SW 1271 (cell line): ENCODE results near the gene SORBS1.
A peak's percentile ranks its signal among the peaks of the same experiment; 100 is the strongest.
"Not testable (repeated sequence)": the region's sequence is repeated elsewhere in the genome, so short reads cannot be mapped to it uniquely, and the experiment has no call there.

Experiments
- DNase-seq, 2 experiments: peaks; one replicate each; lab custom pipeline; 2025; lab: John Stamatoyannopoulos, UW

The SORBS1 gene

GRCh38 chr10:95388539-95388938 is 172.6 kb downstream of the SORBS1 start:
- no peak for DNase-seq

GRCh38 chr10:95388109-95388471 is 173.1 kb downstream of the SORBS1 start:
- no peak for DNase-seq

GRCh38 chr10:95384011-95384704 is 177.0 kb downstream of the SORBS1 start:
- no peak for DNase-seq

GRCh38 chr10:95382596-95382995 is 178.6 kb downstream of the SORBS1 start:
- DNase-seq: no peak

DNA sequence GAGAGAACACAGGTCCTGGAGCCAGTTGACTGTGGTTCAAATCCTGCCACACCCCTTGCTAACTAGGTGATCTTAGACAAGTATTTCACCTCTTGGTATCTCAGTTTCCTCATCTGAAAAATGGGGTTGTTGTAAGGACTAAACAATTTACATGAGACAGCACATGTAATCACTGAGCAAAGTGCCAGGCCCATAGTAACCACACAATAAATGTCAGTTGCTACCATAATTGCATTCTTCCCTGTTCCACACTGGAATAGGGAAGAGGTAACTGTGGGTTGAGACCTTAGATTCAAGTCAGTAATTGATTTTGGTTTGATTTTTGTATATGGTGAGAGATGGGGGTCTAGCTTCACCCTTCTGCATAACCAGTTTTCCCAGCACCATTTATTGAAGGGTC is 179.0 kb downstream of the SORBS1 start:
- no peak for DNase-seq

- no peak for DNase-seq
Observed at GRCh38 chr10:95377950-95378349, 183.2 kb downstream of the SORBS1 start.

DNA sequence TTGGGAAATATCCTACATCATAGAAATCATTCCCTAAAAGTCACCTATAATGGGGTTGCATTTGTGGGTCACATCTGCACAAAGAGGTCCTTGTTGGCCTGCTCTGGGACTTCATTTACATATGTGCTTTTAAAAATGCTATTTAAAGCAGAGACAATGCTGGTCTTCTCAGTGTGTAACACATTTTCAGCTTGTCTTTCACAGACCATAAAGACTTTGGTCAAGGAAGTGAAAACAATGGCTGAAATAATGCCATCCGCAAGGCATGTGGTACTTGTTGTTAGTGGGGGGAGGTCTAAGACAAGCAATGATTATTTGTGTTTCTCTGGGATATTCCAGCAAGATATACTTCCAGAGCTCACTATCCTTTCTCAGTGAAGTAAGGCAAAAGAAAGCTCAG is 185.8 kb downstream of the SORBS1 start:
- no peak for DNase-seq

- peak in 1 of 2 experiments; percentile 60 for DNase-seq
Observed at GRCh38 chr10:95374597-95375209, 186.5 kb downstream of the SORBS1 start.

DNA sequence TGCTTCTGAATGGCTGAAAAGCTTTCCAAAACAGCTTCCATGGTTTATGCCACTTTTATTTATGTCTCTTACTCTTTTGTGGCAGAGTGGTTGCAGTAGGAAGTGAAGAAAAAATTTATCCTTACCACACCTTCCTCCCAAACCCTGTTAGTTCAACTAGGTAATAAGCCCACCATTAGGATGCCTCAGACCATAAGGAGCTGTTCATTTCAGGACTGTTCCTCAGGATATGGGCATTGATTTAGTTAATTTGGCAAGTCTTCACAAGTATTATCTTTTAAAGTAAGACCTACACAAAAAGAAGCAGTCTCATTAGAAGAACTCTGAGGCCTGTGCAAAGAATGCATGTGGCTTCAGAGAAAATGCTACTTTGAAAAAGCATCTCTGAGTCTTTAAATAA is 187.5 kb downstream of the SORBS1 start:
- no peak for DNase-seq

GRCh38 chr10:95364342-95364741 is 196.8 kb downstream of the SORBS1 start:
- no peak for DNase-seq

DNA sequence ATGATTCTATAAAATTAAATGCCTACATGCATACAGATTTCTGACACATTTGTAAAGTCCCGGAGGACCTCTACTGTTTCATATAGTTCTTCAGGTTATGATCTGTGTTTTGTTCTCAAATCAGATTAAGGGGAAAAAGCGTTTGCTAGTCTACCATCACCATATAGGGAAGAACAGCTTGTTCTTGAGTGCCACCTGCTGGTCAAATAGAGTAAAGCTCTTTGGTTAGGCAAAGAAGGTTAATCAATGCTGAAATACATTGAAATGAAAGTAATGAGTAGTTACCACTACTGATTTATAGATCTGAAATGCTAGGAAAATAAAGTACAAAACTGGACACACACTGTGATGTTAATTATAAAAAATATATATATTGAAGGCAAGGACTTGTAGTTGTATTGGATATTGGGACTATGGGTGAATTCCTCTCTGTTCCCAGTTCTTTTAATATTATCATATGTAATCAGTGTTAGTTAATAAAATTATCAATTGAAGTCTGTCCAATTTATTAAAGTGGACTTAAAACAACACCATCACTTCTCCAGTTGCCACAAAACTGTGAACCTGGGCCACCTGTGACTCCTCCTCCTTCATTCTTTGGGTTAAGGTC is 197.8 kb downstream of the SORBS1 start:
- peak in 1 of 2 experiments; percentile 52 for DNase-seq

DNA sequence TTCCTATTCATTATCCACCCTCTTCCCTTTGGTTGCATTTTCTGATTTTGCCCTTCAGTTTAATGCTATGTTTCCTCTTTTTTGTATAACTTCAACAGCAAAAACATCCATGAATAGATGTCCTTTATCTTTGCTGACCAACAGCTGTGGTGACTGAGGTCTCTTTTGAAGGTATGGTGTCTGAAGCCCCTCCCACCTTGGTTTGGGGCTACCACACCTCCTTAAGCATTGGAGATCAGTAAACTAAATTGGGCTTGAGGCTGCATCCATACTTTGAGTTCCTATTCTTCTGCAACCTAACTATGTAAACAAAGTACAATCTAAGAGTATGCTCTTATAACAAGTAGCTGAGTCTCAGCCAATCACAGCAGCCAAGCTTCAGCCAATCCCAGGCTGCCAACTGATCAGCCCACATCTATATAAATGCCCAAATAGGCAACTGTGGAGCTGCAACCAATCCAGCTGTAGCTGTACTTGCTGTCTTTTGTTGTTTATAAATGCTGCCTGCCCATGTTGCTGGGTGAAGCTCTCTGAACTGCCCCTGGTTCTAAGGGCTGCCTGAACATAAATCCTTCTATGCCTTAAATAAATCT is 201.0 kb downstream of the SORBS1 start:
- no peak for DNase-seq

- no peak for DNase-seq
Observed at GRCh38 chr10:95359466-95359865, 201.7 kb downstream of the SORBS1 start.

DNA sequence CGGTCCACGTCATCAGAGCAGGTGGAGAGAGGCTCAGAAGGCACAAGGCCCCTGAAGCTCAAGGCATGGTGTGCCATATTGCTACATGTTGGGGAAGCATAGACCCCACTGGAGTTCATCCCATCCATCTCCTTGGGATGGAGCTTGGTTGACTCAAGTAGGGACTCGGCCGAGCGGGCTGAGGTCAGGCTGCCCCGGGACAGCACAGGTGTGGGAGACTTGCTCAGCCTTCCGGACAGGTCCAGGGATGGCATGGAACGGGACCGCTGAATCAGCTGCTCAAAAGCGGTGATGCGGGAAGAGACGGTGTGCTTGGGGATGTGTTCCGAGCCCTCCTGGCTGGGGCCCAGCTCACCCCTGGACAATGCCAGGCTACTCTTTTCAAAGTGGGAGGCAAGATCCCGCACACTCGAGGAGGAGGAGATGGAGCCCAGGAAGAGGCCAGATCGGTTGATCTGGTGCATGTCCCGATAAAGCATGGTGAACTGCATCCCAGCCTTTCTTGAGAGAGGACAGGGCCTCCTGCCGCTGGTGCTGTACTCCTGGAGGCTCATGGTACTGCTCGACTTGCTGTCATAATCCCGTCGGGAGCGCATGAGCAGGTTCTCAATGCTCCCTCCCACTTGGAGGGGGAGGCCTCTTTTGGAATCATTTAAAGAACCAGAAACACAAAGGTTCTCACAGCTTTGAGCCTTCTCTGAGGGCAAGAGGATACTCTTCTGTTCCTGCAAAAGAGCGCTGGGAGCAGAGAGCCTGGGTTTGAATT is 204.8 kb downstream of the SORBS1 start:
- no peak for DNase-seq

GRCh38 chr10:95355301-95355700 is 205.9 kb downstream of the SORBS1 start:
- no peak for DNase-seq

DNA sequence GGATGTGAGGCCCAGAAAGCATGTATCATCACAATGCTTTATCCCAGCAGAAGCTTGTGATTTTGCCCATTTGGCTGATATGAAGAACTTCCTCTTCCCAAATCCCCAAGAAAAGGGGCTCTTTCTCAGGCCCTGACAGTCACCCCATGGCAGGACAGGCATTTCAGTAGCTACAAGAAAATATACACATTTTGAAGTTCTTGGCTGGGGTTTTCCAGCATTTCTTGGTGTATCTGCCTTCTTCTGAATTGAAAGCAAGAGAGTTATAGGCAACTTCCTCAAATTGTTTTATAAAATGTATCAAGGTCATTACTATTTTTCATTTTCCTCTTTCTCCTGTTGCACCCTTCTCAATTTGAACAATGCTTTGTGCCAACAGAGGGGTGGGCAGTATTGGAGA is 207.1 kb downstream of the SORBS1 start:
- DNase-seq: no peak

DNA sequence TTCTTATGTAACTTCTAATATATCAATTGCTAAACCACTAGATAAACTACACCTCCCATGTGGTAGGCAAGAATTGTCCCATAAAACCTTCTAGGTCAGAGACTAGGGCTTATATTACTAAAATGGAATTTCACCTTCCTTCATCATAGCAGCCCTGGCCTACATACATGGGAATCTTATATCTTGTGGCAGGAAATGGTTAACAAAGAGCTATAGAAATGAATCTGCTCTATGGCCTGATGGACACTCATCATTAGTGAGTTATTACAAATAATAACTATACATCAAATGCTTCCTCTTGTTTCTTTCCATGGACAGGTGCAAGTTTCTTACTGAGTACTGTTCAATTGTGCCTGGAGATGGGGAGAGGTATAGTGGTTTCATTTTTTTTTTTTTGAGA is 208.0 kb downstream of the SORBS1 start:
- no peak for DNase-seq

DNA sequence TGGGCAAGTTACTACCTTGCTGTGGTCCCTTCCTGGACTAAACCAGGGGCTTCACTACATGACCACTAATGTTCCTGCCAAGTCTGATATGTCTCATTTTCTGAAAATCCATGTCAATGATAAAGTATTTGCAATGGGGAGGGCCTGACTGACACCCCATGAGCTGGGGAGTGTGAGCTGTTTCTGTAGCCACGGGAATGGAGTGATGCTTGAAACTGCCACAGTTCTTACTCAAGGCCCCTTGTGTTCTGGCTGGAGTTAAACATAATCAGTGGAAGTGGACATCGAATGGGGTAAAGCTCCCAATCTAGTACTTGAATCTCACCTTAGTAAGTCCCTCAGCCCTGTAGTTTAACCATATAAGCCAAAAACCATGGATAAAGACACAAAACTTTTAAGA is 208.5 kb downstream of the SORBS1 start:
- DNase-seq: no peak

DNA sequence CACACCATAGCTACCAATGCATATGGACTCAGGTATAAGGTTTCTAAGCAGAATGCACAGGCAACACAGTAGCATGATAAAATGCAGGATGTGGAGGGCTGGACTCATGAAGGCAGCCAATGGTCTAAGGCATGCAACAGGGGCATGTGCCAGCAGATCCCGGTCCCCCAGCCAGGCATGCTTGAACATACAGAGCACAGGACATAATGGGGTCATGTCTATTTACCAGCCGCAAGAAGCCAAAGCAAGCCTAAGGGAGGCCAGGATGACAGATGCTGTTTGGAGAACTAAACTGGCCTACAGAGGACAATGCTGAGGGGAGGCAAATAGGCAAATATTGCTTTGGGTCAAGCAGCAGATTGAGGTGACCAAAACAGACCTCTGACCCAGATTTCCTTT is 210.3 kb downstream of the SORBS1 start:
- DNase-seq: no peak

- no peak for DNase-seq
Observed at GRCh38 chr10:95350219-95350829, 210.8 kb downstream of the SORBS1 start.

DNA sequence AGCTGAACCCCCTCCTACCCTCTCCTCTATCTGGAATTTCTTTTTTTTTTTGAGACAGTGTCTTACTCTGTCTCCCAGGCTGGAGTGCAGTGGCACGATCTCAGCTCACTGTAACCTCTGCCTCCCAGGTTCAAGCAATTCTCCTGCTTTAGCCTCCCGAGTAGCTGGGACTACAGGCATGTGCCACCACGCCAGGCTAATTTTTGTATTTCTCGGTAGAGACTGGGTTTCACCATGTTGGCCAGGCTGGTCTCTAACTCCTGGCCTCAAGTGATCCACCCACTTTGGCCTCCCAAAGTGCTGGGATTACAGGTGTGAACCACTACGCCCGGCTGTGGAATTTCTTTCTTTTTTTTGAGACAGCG is 213.8 kb downstream of the SORBS1 start:
- not testable (repeated sequence) for DNase-seq
